NT2/D1 (cell line): Measurements from ENCODE around the gene STXBP5L.
A peak's percentile ranks its signal among the peaks of the same experiment; 100 is the strongest.
"Not testable (repeated sequence)": the region's sequence is repeated elsewhere in the genome, so short reads cannot be mapped to it uniquely, and the experiment has no call there.

Experiments
- DNase-seq: peaks from one replicate; pipeline ENCODE4 v3.0.0-alpha.2; 2011; ENCODE audit warnings: low read depth, low spot score
- H3K27me3 ChIP-seq: 2 replicates; pipeline ENCODE4 v1.6.0; 2011; ENCODE audit warnings: mild to moderate bottlenecking; ENCODE audit not compliant: insufficient read length, insufficient read depth
- H3K36me3 ChIP-seq: 2 replicates; pipeline ENCODE4 v1.6.1; 2011; ENCODE audit warnings: mild to moderate bottlenecking, low read length, mixed read lengths; ENCODE audit not compliant: insufficient read depth, insufficient read length
- H3K4me1 ChIP-seq: 2 replicates; pipeline ENCODE4 v1.5.1; 2011; ENCODE audit not compliant: insufficient read depth, insufficient read length
- H3K4me3 ChIP-seq: 2 replicates; pipeline ENCODE4 v1.5.1; 2011; ENCODE audit warnings: low read depth; ENCODE audit not compliant: insufficient read length
- H3K9ac ChIP-seq: 2 replicates; pipeline ENCODE4 v1.6.0; 2011; ENCODE audit warnings: low read depth; ENCODE audit not compliant: insufficient read length
- H3K9me3 ChIP-seq: 2 replicates; pipeline ENCODE4 v1.5.1; 2011; ENCODE audit warnings: mild to moderate bottlenecking, low read length; ENCODE audit not compliant: insufficient read depth
- SUZ12 ChIP-seq: IDR thresholded peaks from 2 replicates; pipeline ENCODE4 v1.6.1; 2011; ENCODE audit not compliant: insufficient read length, insufficient read depth; ENCODE audit errors: extremely low read depth
- YY1 ChIP-seq: IDR thresholded peaks from 2 replicates; pipeline ENCODE4 v1.6.1; 2011; ENCODE audit not compliant: insufficient read length, insufficient read depth
- ZNF274 ChIP-seq: IDR thresholded peaks from 2 replicates; pipeline ENCODE4 v1.6.1; 2011; ENCODE audit warnings: mild to moderate bottlenecking, low read depth, low read length

The STXBP5L gene

DNA sequence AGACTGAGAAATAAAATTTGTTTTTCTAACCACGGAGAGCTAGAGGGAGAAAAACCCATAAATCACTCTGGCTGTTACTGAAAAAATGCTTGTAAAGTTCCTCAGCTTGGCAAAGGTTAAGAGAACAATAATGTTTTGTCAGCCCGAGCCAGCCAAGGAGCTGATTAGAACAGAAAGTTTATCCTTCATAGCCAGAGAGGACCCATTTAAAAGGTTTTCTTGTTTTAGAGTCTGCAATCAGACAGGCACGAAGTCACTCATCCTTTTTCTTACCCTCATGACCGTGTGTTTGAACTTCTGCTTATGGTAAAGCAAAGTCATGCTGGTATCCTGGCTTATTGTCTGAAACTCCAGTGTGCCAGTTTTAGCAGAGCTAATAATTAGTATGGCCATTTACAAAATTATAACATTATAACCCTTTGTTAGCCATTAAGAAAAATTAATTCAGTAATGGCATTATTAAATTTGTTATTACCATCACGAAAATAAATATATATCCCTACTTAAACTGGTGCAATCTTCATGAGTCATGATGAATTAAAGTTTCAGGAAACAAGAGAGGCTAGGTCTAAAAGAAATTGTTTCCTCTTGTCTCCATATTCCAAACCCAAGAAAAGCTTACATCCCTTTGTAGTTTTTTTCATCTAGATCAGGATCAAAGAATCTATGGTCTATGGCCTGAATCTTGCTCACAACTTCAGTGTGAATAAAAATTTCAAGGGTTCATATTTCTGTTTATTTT is 13.5 kb upstream of the STXBP5L start:
- DNase-seq, result no peak
- Histone ChIP-seq H3K9ac (no peak overlapping the region), H3K9me3 (no peaks in the 10 kb centered on the region), H3K27me3 (no peaks in the 10 kb centered on the region), H3K4me3 (no peak overlapping the region), H3K4me1 (no peaks in the 10 kb centered on the region), H3K36me3 (no peaks in the 10 kb centered on the region)
- TF ChIP-seq ZNF274 (no peak), SUZ12 (no peak), YY1 (no peak)

DNA sequence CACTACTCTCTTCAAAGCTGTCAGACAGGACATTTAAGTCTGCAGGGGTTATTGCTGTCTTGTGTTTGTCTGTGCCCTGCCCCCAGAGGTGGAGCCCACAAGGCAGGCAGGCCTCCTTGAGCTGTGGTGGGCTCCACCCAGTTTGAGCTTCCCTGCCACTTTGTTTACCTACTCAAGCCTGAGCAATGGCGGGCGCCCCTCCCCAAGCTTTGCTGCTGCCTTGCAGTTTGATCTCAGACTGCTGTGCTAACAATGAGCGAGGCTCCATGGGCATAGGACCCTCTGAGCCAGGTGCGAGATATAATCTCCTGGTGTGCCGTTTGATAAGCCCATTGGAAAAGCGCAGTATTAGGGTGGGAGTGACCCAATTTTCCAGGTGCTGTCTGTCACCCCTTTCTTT is 6.3 kb upstream of the STXBP5L start:
- not testable (repeated sequence) for DNase-seq, H3K4me1 ChIP-seq, H3K9ac ChIP-seq, H3K4me3 ChIP-seq, H3K27me3 ChIP-seq, H3K9me3 ChIP-seq, H3K36me3 ChIP-seq

DNA sequence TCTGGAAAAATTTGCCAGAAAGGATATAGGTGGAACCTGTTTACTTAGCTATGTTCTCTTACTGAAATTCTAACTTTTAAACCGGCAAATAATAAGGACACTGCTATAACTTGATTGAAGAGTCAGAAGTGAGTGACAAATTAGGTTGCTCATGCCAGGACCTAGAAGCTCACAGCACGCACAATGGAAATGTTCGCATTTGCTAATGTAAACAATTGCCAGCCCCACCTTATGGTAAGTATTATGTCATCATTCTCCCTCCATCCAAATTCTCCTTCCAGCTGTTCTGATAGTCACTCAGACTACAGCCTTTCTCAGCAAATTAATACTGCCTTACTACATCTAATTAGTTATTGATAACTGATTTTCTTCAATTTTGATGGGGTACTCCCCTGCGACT is 4.8 kb upstream of the STXBP5L start:
- Histone ChIP-seq H3K4me3 (no peak overlapping the region), H3K36me3 (no peaks in the 10 kb centered on the region), H3K9ac (no peak overlapping the region), H3K9me3 (no peaks in the 10 kb centered on the region), H3K27me3 (peaks cover 3% of the 10 kb centered on the region), H3K4me1 (no peaks in the 10 kb centered on the region)
- no peak for DNase-seq
- TF ChIP-seq SUZ12, result no peak
- TF ChIP-seq ZNF274, result no peak
- no peak for TF ChIP-seq YY1

DNA sequence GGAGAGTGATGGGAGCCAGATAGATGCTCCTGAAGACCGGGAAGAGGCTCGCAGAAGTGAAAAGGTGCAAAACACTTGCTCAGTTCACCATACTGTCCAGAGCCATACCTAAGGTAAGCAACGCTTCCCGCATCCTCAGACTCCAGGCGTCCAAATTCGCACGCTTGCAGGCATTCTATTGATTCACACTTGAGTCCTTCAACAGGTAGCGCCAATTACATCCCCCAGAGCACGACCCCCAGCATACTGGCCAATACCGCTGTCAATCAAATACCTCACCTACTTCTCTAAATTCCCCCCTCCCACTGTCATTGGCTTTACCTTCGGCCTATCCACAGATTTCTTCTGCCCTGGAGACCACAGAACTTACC is 361 bp upstream of the STXBP5L start:
- H3K27me3 ChIP-seq, result peaks cover 14% of the 10 kb centered on the region
- no peaks in the 10 kb centered on the region for H3K9me3 ChIP-seq
- no peak for TF ChIP-seq YY1
- no peak for TF ChIP-seq ZNF274
- no peak for TF ChIP-seq SUZ12
- no peaks in the 10 kb centered on the region for H3K4me1 ChIP-seq
- H3K4me3 ChIP-seq, result peak overlapping the region; percentile 51
- DNase-seq, result no peak
- H3K36me3 ChIP-seq, result no peaks in the 10 kb centered on the region
- no peak overlapping the region for H3K9ac ChIP-seq

DNA sequence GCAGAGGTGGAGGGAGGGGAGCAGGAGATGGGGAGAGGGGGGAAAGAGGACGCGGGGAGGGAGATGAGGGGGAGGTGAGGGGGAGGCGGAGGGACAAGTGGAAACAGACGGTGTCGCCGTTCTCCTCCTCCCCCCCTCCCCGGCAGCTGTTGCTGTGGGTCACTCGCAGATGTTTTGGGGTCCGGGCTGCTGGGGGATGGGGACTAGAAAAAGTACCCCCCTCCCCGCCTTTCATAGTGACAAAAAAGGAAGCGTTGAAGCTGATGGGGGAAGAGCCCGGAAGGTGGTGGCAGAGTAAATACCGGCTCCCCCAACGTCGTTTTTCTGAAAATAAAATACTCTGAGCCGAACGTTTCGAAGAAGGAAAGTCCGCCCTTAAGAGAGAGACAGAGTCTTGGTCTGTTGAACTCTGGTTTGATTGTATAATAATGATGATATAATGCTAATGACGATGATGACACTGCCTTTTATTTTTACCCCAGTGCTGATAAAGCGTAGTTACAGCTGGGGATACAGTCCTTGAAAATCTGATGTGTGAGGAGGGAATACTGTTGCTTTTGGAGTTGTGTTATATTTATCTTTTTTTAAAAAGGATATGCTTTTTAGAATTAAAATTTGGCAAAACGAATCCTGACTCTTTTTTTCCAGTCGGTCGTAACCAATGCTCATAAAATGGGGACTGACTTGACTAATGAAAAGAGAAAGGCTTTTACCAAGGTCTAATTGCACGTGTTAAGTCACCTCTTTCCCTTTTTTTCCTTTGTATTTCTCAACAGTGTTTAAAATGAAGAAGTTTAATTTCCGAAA is 993 bp downstream of the STXBP5L start:
- Histone ChIP-seq H3K4me3 (peak overlapping the region; percentile 65), H3K9me3 (no peaks in the 10 kb centered on the region), H3K4me1 (no peaks in the 10 kb centered on the region), H3K36me3 (no peaks in the 10 kb centered on the region), H3K9ac (peak overlapping the region; percentile 22), H3K27me3 (peaks cover 14% of the 10 kb centered on the region)
- DNase-seq, result no peak
- TF ChIP-seq SUZ12 (no peak), YY1 (no peak), ZNF274 (no peak)

DNA sequence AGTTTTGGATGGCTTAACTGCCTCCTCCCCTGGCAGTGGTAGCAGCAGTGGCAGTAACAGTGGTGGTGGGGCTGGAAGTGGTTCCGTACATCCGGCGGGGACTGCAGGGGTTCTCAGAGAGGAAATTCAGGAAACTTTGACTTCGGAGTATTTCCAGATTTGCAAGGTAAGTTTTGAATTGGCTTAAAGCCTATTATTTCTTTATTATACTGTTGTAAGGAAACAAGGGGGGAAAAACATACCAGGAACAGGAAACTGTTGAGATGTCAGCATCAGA is 1.5 kb downstream of the STXBP5L start:
- Histone ChIP-seq H3K4me1 (no peaks in the 10 kb centered on the region), H3K9ac (no peak overlapping the region), H3K36me3 (no peaks in the 10 kb centered on the region), H3K27me3 (peaks cover 14% of the 10 kb centered on the region), H3K4me3 (peak overlapping the region; percentile 65), H3K9me3 (no peaks in the 10 kb centered on the region)
- no peak for TF ChIP-seq ZNF274
- no peak for TF ChIP-seq SUZ12
- TF ChIP-seq YY1, result no peak
- no peak for DNase-seq

DNA sequence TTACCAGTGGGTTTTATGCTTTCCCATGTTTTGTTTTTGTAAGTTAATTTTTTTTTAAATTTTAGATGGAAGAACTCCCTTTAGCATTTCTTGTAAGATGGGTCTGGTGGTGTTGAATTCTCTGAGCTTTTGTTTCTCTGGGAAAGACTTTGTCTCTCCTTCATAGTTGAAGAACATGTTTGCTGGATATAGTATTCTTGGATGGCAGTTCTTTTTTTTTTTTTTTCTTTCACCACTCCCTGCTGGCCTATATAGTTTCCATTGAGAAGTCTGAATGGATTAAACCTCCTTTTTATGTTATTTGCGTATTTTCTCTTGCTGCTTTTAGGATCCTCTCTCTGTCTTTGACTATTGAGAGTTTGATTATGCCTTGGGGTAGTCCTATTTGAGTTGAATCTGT is 18.1 kb downstream of the STXBP5L start:
- no peak for DNase-seq
- TF ChIP-seq SUZ12 (no peak), YY1 (no peak), ZNF274 (no peak)
- no peak overlapping the region for H3K9ac ChIP-seq
- no peak overlapping the region for H3K4me3 ChIP-seq
- no peaks in the 10 kb centered on the region for H3K4me1 ChIP-seq
- H3K9me3 ChIP-seq, result peaks cover 24% of the 10 kb centered on the region
- H3K36me3 ChIP-seq, result no peaks in the 10 kb centered on the region
- H3K27me3 ChIP-seq, result no peaks in the 10 kb centered on the region
